Stimulated activated CD8-positive, alpha-beta memory T cell treated with anti-CD3 and anti-CD28 coated beads, Interleukin-4, amount 100 ng/mL, for 1 hour (primary cell): ENCODE measurements around the gene LCLAT1.
"Not testable (repeated sequence)": the region's sequence is repeated elsewhere in the genome, so short reads cannot be mapped to it uniquely, and the experiment has no call there.

ENCODE experiments used
- DNase-seq, 2 donors: peaks; one replicate each; pipeline ENCODE4 v3.0.0-alpha.2; 2020; ENCODE audit warnings: low read depth in 2 of 2, low spot score in 1 of 2

Gene LCLAT1

DNA sequence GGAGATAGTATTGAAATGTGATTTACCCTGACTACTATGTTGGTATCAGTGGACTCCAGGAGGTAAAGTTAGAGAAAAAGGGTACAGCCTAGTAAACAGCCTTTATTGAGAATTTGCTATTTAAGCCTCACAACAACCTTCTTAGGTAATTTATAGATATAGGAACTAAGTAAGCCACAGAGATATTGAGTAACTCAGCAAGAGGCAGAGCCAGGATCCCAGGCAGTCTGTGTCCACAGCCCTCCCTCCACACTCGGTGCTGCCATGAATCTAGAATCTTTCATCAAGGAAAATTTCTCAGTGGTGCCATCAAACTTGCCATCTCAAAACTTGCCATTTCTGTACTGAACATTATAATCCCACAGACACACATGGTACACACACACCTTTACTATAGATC, 189.3 kb downstream of the LCLAT1 start:
- DNase-seq = no peak

DNA sequence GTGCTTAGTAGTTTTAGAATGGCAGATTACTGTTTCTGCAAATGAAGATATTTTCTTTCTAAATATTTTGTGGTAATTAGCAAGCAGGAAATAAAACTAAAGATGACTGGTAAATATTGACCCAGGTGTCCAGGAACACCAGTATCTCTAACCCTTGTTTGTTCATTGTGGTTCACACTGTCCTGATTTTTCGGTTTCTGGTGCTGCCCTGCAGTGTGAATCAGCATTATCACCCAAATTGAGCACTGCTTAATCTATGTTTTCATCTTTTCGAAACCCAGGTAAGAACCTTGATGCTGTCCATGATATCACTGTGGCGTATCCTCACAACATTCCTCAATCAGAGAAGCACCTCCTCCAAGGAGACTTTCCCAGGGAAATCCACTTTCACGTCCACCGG, 192.8 kb downstream of the LCLAT1 start:
- DNase-seq = no peak

DNA sequence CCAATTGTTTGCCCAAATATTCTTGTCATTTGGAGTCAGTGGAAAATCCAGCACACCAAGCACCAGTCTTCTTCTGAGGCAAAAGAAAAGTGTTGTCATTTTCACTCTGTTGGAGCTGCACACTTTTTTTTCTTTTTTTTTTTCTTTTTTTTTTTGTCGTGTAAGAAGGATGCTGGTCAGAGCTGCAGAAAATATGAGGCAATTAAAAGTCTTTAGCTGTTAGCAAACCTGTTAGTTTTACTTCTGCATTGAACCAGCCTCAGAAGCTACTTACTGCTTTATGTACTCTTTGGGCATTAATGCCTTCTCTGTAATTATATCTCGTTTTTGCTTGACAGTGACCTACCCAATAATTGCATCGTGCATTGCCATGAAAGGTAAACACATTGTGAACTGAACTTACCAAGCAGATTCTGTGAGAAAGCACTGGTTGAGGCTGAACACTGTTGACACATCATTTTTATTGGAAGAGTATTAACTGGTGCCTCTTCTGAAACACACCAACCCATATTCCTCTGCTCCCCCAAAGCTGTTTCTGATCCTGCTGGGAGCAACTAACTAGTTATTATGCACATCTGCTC, 194.8 kb downstream of the LCLAT1 start:
- DNase-seq = no peak

DNA sequence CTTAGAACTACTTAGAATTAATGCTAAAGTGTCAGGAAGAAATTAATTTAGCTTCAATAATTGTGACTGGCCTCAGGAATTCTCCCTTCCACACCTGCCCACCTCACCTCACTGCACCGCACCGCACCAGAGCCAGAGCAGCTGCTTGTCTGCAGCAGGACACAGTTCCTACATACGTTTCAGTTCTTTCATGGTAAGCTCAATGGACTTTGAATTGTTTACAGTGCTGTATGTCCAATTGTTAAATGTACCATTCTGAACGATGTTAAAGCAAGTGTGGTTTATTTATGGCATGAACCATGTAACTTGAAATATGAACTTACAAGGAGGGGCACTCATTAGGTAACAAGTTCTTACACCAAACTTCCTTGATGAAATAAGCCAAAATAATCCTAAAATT, 196.0 kb downstream of the LCLAT1 start:
- DNase-seq = not testable (repeated sequence)

DNA sequence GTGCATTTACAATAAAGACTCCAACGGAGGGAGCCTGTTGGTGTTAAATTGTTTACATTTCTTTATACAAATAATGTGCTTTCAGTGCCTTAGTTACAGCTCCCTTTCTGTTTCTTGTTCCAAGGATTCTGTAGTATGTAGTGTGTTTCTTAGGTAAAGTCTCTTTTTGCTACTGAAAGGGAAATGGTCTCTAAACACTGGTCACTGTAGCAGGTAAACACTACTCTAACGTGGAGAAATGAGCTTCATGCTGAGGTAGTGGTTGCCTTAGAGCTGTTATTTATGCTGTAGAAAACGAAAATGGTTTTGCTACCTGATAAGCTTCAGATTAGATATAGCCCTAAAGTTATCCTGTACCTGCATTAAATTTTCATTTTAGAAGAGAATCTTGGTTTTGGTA, 196.6 kb downstream of the LCLAT1 start:
- no peak for DNase-seq

DNA sequence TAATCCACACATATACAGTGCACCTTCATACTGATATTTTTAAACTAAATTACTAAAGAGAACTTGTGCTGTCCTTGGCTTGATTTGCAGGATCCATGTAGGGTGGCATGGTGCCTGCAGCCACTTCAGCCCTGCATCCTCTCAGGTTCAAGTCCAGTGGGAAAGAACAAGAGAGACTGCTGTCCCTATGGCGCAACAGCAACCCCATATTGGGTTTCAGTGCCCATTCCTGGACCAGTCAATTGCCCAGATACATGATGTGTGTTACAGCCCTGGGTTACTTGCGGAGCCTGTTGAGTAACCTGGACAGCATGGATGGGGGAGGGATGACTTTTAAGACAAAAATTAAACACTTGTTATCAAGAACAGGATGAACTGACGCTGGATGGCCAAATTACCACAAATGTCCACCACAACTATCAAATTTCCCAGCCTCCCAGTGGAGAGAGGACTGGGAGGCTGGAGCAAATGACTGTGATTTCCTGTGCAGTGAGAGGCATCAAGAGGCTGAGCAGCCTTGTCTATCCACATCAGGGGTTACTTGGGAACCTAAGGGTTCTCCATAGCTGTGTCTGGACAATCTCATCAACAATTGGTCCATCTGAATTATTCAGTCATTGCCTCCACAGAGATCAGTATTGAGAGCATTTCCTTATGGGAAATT, 198.2 kb downstream of the LCLAT1 start:
- no peak for DNase-seq

DNA sequence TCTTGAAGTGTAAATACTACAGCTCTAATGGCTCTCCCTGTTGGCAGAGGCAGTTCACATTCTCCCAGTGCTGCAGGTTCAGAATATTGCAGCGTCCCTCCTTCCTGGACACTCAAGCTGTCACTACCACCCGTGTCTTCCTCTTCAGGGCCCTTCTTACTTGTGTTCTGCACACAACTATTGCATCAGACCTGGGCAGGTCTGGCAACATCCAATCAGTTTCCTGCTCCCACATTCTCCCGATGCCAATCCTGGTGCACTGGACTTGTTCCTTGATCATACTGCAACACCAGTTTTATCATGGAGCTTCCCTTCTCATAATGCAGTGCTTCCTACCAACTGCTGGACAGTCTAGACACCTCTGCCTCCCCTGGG, 198.7 kb downstream of the LCLAT1 start:
- DNase-seq = no peak

DNA sequence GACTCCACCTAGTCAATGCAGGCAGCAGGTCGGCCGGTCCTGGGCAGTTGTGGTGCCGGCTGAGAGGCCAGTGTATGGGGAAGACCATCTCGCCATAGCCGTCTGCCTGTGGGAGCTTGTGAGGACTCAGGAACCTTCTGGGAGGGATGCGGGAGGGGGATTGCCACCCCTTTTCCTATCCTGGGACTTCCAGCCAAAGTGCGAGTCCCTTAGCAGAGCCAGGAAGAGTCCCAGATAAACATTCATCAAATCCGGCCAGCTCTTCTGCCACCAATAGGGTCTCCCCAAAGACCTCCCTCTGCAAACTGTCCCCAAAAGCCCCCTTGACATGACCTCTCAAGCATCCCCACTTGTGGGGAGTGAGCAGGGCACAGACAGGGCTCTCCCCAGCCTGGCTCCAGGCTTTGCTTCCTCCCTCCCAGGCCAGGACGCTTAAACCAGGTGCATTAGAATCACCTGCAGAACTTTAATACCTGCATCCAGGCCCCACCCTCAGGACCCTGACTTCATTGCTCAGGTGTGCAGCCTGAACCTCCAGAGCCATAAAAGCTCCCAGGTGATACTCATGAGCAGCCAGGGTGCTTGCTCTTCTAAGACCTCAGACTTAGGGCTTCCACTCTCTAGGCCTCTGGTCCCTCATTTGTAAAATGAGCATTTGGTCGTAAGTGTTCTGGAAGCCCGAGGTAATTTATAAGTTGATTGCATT, 200.9 kb downstream of the LCLAT1 start:
- no peak for DNase-seq

DNA sequence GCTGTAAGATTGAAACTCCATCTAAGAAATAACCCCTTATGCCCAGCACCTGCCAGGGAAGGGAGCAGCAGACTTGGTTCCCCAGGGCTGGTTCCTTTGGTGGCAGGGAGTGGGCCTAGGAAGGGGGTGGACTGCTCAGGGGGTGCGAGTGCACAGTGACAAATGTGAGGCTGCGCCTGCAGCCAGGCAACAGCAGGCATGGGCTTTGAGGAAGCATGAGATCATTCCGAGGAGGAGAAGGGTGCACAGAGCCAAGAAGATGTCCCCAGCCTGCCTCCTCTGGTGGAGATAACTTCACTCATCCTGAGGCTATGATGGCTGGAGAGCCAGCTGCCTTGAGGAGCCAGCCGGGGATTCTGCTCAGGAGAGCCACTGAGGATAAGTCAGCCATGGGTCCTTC, 202.2 kb downstream of the LCLAT1 start:
- DNase-seq = no peak

DNA sequence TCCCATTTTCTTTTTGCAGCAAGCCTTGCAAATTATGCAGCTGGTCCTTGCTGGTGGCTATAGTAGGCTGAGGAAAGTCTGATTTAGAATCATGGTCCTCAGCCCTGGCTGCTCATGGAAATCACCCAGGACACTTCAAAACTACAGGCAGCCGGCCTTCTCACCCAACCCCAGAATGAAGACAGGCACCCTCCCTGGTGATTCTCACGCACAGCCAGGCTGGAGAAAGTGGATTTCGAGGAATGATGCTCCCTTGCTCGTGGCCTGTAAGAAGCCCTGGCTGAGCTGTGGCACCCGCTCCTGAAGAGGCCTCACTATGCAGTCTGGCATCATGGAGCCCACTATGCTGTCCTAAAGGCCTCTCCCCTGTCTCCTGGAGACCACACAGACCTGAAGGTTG, 202.8 kb downstream of the LCLAT1 start:
- no peak for DNase-seq

DNA sequence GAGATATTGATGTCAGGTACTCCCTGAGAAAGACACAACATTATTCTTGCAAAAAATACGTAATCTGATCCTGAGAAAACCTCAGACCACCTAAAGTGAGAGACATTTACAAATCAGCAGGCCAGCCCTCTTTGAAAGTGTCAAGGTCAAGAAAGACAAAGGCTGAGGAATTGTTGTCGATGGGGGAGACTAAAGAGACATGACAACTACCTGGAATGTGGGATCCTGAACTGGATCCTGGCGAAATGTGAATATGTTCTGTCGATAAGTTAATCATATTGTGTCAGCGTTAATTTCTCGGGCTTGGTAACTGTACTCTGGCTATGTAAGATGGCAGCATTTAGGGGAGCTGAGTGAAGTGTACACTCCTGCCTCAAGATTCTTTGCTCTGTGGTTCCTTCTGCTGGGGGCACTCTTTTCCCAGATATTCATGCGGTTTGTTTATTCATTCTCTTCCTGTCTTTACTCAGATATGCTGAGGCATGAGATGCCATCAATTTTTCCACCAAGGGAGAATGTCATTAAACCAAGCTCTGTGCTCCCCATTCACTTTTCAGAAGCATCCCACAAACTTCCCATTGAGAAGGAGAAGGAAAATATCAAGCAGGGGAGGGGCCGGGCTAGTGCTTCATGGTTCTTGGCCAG, 205.3 kb downstream of the LCLAT1 start:
- no peak for DNase-seq

DNA sequence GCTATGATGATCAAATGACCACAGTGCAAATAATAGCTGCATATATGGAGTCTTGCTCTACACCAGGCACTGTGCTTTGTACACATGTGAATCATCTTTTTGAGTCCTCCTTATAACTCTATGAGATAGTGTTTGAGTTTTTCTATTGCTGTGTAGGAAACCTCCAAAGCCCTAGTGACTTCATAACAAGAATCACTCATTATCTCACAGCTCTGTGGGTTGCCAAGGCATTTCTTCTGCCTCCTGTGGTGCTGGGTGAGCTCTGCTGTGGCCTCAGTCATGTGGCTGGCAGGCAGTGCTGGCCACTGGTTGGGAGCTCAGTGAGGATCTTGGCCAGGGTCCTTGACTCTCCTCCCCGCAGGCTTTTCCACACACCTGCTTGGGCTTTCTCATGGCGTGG, 206.8 kb downstream of the LCLAT1 start:
- DNase-seq = no peak

DNA sequence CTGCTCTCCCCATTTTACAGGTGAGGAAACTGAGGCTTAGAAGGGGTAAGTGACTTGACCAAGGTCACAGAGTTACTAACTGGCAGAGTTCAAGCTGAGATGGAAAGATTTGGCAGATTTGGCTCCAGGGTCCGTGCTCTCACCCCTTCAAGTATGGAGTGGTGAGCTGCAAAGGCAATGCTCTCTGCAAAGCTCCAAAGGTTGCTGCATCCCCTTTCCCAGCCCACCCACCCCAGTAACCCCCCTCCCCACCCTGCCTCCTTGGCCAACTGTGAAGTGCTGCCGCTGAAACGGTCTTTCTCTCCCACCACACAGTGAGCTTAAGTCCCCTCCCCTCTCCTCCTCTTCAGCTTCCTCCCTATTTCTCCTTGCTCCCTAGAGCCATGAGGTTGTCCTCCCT, 207.4 kb downstream of the LCLAT1 start:
- DNase-seq = no peak

DNA sequence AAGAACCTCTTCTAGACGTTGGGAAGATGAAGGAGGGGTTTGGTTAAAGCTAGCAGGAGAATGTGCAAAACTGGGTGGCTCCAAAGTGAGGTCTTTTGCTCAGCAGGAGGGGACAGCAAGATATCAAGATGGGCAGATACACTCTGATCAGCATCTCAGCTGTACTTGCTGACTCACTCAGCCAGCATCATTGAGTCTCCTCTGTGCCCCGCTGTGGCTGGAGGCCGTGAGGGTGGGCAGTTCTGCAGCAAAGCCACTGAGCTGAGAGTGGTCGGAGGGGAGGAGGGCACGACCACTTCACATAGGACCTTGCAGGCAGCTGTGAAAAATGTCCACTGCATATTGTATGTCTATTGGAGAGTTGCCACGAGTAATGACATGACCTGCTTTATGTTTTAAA, 208.2 kb downstream of the LCLAT1 start:
- DNase-seq = no peak

DNA sequence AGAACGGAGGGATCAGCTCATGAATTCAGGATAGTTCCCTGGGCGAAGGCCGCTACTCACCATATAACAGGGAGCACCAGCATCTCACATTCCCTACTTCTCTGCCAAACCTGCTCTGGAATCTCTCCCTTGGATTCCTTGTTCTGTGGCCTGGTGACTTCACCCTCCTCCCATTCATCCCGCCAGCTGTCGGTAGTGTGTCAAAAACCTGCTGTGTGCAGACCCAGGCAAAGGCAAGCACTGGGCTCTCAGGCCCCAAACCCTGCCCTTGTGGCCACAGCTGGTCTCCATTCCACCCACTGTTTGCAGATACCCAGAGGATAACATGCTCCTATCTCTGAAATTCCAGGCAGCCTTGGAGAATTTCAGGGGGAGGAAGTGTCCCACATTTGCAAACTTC, 208.6 kb downstream of the LCLAT1 start:
- DNase-seq = no peak

DNA sequence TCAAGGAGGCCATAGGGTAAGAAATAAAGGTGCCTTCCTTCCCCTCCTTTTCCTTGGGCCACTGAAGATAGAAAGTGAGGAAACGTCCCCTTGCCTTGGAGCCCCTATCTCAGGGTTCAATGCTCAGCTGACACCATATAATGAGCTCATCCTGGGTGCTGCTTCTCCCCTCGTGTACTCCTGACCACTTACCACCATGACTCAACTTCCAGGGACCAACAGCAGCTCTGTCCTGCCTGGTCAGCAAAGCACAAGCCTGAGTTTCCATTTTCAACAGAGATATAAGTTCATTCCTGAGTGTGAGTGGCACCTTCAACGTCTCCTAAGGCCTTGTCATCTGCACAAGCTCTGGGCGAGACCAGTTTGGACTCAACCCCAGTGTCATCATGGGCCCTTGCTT, 209.0 kb downstream of the LCLAT1 start:
- no peak for DNase-seq

DNA sequence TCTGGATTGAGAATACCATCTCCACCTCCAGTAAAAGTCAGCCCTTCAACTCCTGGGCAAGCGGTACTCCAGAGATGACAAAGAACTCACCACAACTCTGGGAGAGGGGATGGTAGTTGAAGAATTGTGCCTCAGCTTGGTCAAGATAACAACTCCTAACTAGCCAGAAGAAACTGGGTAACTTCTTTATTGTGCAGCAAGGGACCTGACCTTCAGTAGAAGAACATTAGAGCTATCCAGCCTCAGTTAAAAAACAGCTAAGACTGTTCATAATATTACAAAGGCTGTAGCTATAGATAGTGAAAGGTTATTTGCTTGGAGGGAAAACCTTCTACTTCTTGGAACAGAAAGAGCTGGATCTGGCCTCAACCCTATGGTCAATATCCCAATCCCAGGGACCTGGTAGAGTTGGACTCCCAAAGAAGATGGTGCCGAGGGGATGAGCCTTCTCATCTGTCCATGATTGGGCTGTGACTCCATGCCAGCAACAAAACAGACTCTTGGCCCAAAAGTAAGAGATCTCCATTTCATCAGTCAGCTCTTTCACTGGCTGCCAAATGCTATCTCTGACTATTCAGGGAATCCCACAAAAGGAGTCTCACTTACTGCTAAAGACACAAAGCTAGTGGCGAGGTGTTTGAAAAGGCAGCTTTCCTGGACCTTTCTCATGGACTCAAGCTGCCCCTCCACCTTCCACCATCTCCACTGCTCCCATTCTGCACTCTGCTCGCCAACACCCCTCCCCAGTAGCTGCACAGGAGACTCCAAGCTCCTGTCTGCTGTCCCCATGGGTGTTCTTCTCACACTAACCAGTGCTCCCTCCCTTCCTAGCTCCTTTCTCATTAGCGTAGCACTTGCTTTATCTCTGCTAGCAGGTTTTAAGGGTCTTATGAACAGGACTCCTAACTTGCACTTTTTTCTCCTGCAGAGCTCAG, 214.4 kb downstream of the LCLAT1 start:
- no peak for DNase-seq

DNA sequence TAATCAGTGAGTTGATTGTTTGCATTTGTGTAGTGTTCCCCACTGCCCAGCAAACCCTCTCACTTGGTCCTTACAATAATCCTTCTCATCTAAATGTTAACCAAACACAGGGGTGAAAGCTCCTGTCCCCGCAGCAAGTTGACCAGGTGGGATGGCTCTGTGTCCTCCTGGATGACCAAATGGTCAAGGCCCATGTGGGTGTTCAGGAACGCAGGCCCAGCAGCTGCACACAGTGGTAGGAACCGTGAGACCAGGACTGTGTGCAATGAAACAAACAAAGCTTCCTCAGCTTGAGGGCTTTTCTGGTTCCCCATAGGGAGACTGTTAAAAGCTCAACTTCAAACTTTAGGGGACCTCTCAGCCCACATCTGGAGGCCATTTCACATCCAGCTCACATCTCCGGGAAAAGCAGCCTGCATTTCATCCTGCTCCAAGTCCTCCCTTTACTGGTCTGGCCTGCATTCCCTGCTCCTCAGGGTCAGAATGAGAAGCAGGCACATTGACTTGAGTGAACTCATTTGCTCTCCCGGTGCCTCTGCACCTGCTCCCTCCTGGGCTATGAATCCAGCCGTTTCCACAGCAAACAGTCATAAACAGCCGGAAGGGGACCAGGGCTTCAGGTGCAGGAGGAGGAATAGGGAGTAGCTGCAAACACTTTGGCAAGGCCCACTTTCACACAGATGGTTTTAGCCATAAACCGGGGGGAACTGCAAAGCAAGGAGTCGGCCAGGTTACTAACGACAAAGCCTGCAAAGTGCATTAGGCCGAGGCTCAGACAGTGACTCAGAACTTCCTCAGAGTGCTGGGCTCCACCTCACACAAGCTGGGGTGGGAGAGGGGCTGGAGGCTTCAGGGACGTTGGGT, 215.5 kb downstream of the LCLAT1 start:
- DNase-seq = no peak

DNA sequence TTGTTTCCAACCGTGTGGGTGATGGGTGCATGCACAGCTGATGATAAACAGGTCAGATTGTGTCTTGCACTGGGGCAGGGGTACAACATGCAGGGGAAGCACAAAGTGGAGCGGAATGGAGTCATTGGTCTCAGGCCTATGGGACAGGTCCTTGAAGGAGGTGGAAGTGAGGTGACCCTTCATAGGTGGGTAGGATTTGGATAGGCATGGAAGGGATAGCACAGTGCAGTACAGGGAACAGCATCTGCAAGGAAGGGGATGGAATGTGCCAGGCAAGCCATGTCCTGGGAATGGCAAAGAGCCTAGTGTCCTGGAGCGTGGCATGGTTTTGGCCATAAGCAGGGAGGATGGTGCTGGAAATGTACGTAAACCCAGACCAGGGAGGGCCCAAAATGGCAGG, 216.3 kb downstream of the LCLAT1 start:
- DNase-seq = no peak

DNA sequence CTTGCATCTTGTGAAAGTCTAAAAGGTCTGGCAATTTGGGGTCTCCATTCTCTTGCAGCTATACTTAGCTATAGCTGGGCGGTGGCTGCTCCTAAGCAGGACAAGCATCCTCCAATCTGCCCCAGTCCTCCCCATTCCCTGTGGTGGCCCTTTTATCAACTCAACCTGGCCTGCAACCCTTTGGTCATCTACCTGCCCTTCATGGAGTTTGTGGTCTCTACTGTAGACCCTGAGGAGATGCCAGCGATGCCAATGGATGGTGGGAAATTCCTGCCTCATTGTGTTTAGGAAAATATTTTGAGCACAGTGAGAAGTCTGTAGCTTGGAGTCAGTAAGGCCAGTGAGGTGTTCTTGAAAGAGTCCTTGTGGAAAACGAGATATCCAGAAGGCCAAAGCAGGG, 216.8 kb downstream of the LCLAT1 start:
- DNase-seq = no peak
